ENCODE data around the gene POLRMT. TPM values are rescaled to one million over a fixed set of nuclear protein-coding genes. Genes with fewer than 3 reads are reported as not detected.

Gene POLRMT
- total RNA-seq, 1 donor from 2014 or later = 53.6 TPM

DNA sequence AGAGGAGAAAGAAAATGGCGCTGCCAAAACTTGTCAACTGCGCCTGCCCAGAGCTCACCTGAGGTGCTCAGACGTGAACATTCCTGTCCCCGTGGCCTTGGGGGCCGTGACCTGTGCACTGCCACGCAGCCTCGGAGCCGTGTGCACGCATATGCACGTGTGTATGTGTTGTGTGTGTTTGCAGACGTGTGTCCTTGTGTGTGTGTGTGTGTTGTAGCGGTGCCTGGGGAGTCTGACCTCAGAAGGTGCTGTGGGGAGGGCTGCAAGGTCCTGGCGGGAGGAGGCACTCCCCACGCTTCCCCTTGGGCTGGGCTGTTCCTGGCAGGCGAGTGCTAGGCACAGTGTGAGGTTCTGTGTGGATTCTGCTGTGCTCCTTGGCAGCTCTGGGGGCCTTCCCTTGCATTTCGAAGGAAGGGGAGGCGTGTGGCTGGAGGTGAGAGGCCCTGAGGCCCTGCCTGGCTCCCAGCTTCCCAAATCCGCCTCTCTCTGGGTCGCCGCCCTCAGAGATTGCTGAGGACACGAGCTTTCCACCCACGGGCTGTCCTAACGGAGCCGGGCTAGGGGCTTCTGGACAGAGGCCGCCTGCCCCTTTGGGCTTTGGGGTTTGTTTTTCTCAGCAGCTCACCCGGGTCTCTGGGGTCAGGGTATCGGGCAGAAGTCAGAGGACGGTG lies 56.4 kb downstream of the POLRMT start:
- Mint-ChIP-seq H3K27me3 (ENCODE audit: unreplicated experiment) (peaks cover 2% of the 10 kb centered on the region), H3K36me3 (ENCODE audit: low read depth, unreplicated experiment) (no peaks in the 10 kb centered on the region), H3K4me1 (ENCODE audit: unreplicated experiment) (peaks cover 10% of the 10 kb centered on the region), H3K9me3 (ENCODE audit: unreplicated experiment) (no peaks in the 10 kb centered on the region), H3K27ac (ENCODE audit: unreplicated experiment) (peak overlapping the region; percentile 9), H3K4me3 (ENCODE audit: unreplicated experiment) (no peak overlapping the region)
- DNase-seq (ENCODE audit: low spot score) = no peak
- TF ChIP-seq, protein P1, sequence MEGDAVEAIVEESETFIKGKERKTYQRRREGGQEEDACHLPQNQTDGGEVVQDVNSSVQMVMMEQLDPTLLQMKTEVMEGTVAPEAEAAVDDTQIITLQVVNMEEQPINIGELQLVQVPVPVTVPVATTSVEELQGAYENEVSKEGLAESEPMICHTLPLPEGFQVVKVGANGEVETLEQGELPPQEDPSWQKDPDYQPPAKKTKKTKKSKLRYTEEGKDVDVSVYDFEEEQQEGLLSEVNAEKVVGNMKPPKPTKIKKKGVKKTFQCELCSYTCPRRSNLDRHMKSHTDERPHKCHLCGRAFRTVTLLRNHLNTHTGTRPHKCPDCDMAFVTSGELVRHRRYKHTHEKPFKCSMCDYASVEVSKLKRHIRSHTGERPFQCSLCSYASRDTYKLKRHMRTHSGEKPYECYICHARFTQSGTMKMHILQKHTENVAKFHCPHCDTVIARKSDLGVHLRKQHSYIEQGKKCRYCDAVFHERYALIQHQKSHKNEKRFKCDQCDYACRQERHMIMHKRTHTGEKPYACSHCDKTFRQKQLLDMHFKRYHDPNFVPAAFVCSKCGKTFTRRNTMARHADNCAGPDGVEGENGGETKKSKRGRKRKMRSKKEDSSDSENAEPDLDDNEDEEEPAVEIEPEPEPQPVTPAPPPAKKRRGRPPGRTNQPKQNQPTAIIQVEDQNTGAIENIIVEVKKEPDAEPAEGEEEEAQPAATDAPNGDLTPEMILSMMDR (IDR thresholded peaks at IDR 0.05; ENCODE audit: unreplicated experiment) = no peak

GRCh38 chr19:575527-576506 lies 57.5 kb downstream of the POLRMT start:
- peaks cover 15% of the 10 kb centered on the region for H3K4me1 Mint-ChIP-seq (ENCODE audit: unreplicated experiment)
- H3K27me3 Mint-ChIP-seq (ENCODE audit: unreplicated experiment) = peaks cover 6% of the 10 kb centered on the region
- no peak overlapping the region for H3K27ac Mint-ChIP-seq (ENCODE audit: unreplicated experiment)
- no peaks in the 10 kb centered on the region for H3K36me3 Mint-ChIP-seq (ENCODE audit: low read depth, unreplicated experiment)
- no peak overlapping the region for H3K4me3 Mint-ChIP-seq (ENCODE audit: unreplicated experiment)
- TF ChIP-seq, protein P1 (IDR thresholded peaks at IDR 0.05; ENCODE audit: unreplicated experiment) = no peak
- no peaks in the 10 kb centered on the region for H3K9me3 Mint-ChIP-seq (ENCODE audit: unreplicated experiment)
- no peak for DNase-seq (ENCODE audit: low spot score)

- Mint-ChIP-seq H3K27me3 (ENCODE audit: unreplicated experiment) (peaks cover 7% of the 10 kb centered on the region), H3K4me1 (ENCODE audit: unreplicated experiment) (peaks cover 15% of the 10 kb centered on the region), H3K4me3 (ENCODE audit: unreplicated experiment) (no peak overlapping the region), H3K36me3 (ENCODE audit: low read depth, unreplicated experiment) (peaks cover under 1% of the 10 kb centered on the region), H3K27ac (ENCODE audit: unreplicated experiment) (no peak overlapping the region), H3K9me3 (ENCODE audit: unreplicated experiment) (no peaks in the 10 kb centered on the region)
- no peak for DNase-seq (ENCODE audit: low spot score)
- TF ChIP-seq, protein P1 (IDR thresholded peaks at IDR 0.05; ENCODE audit: unreplicated experiment) = no peak
These were observed 58.4 kb downstream of the POLRMT start for GRCh38 chr19:574658-575526.

GRCh38 chr19:573519-573825 lies 59.9 kb downstream of the POLRMT start:
- TF ChIP-seq, protein P1 (IDR thresholded peaks at IDR 0.05; ENCODE audit: unreplicated experiment) = no peak
- no peak for DNase-seq (ENCODE audit: low spot score)
- Mint-ChIP-seq H3K27ac (ENCODE audit: unreplicated experiment) (peak overlapping the region; percentile 14), H3K9me3 (ENCODE audit: unreplicated experiment) (no peaks in the 10 kb centered on the region), H3K27me3 (ENCODE audit: unreplicated experiment) (peaks cover 7% of the 10 kb centered on the region), H3K4me1 (ENCODE audit: unreplicated experiment) (peaks cover 20% of the 10 kb centered on the region), H3K4me3 (ENCODE audit: unreplicated experiment) (peak overlapping the region; percentile 86), H3K36me3 (ENCODE audit: low read depth, unreplicated experiment) (peaks cover 5% of the 10 kb centered on the region)
